ENCODE results near the gene RRN3. TPM values are rescaled to one million over a fixed set of nuclear protein-coding genes. Genes with fewer than 3 reads are reported as not detected.
A peak's percentile ranks its signal among the peaks of the same experiment; 100 is the strongest.
"Not testable (repeated sequence)": the region's sequence is repeated elsewhere in the genome, so short reads cannot be mapped to it uniquely, and the experiment has no call there.

The RRN3 gene
- total and polyA plus RNA-seq, 10 donors, result 11.6 to 38.6 (median 30.1) TPM

- Histone ChIP-seq H3K36me3 (peaks cover 0 to 100% (median 80%) of the 10 kb centered on the region in 6 donors), H3K9me3 (no peaks in the 10 kb centered on the region), H3K4me3 (no peak overlapping the region), H3K27me3 (replicated peaks in 1 of 7) (no peaks in the 10 kb centered on the region), H3K4me1 (peaks cover 0 to 53% (median 23%) of the 10 kb centered on the region in 6 donors), H3K27ac (peak overlapping the region in 3 of 8 donors; percentile 38 to 78 (median 65))
- no peak for TF ChIP-seq CTCF (IDR thresholded peaks at IDR 0.05 in 8 of 11, conservative IDR thresholded peaks at IDR 0.05 in 3 of 11)
- no peak for TF ChIP-seq POLR2AphosphoS5 (IDR thresholded peaks at IDR 0.05)
- TF ChIP-seq POLR2A (IDR thresholded peaks at IDR 0.05), result no peak
- DNase-seq, result no peak
- intact Hi-C loops (cut with DNase I; ENCODE audit: low total_unique reads), result no loop called here
- 85 to 89% (median 87%) methylated on average over 13 of the region's 13 CpGs for WGBS, 5 donors
These were observed 61.3 kb downstream of the RRN3 start for GRCh38 chr16:15032547-15033308.

GRCh38 chr16:15031586-15031985, 62.5 kb downstream of the RRN3 start:
- H3K36me3 ChIP-seq, result peaks cover 0 to 100% (median 71%) of the 10 kb centered on the region in 6 donors
- TF ChIP-seq CTCF (IDR thresholded peaks at IDR 0.05 in 8 of 11, conservative IDR thresholded peaks at IDR 0.05 in 3 of 11) (no peak), POLR2A (IDR thresholded peaks at IDR 0.05) (no peak), POLR2AphosphoS5 (IDR thresholded peaks at IDR 0.05) (no peak)
- intact Hi-C loops (cut with DNase I; ENCODE audit: low total_unique reads), result no loop called here
- peaks cover 0 to 53% (median 23%) of the 10 kb centered on the region in 6 donors for H3K4me1 ChIP-seq
- H3K27me3 ChIP-seq (replicated peaks in 1 of 7), result no peaks in the 10 kb centered on the region
- H3K4me3 ChIP-seq, result no peak overlapping the region
- 63 to 91% (median 78%) methylated on average over 8 of the region's 8 CpGs for WGBS, 5 donors
- DNase-seq, result no peak
- H3K9me3 ChIP-seq, result no peaks in the 10 kb centered on the region
- peak overlapping the region in 5 of 8 donors; percentile 0 to 65 (median 38) for H3K27ac ChIP-seq

- H3K27me3 ChIP-seq (replicated peaks in 1 of 7), result no peaks in the 10 kb centered on the region
- H3K9me3 ChIP-seq, result no peaks in the 10 kb centered on the region
- no peak for DNase-seq
- peaks cover 0 to 53% (median 23%) of the 10 kb centered on the region in 6 donors for H3K4me1 ChIP-seq
- intact Hi-C loops (cut with DNase I; ENCODE audit: low total_unique reads), result no loop called here
- 24 to 70% (median 35%) methylated on average over 2 of the region's 2 CpGs for WGBS, 5 donors
- no peak overlapping the region for H3K4me3 ChIP-seq
- TF ChIP-seq POLR2AphosphoS5 (IDR thresholded peaks at IDR 0.05) (peak in 1 of 3 donors; percentile 9), CTCF (IDR thresholded peaks at IDR 0.05 in 8 of 11, conservative IDR thresholded peaks at IDR 0.05 in 3 of 11) (no peak), POLR2A (IDR thresholded peaks at IDR 0.05) (no peak)
- peak overlapping the region in 5 of 8 donors; percentile 0 to 65 (median 38) for H3K27ac ChIP-seq
- H3K36me3 ChIP-seq, result peaks cover 0 to 99% (median 68%) of the 10 kb centered on the region in 6 donors
These were observed 62.9 kb downstream of the RRN3 start for GRCh38 chr16:15031179-15031578.

- DNase-seq; H3K27ac ChIP-seq; H3K4me3 ChIP-seq; H3K9me3 ChIP-seq; H3K27me3 ChIP-seq (replicated peaks in 1 of 7); intact Hi-C loops (cut with DNase I; ENCODE audit: low total_unique reads): not testable (repeated sequence)
- WGBS, 5 donors, result 85 to 98% (median 88%) methylated on average over 6 of the region's 6 CpGs
- peaks cover 0 to 99% (median 61%) of the 10 kb centered on the region in 6 donors for H3K36me3 ChIP-seq
- H3K4me1 ChIP-seq, result peaks cover 0 to 53% (median 24%) of the 10 kb centered on the region in 6 donors
These were observed 64.3 kb downstream of the RRN3 start for GRCh38 chr16:15029749-15030148.

Measured in spleen (tissue), 11 donors.